ENCODE results near the gene CAMTA1.

DNA sequence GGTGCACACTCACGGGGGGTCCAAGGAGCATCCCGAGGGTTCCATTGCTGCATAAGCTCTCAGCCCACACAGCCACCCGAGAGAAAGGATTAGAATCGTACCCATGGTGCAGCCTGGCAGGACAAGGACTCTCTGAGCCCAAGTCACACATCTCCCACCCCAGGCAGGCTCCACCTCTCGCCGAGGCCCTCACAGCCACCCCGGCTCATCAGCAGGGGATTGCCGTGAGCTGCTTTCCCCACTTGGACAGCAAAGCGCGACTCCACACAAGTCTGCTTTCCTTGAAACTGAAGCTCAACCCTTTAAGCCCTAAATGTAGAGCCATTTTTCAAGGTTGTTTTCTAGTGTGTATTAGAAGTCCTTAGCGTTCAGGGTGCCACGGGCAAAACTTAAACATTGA, 679.5 kb downstream of the CAMTA1 start:
- TF ChIP-seq, protein P1, sequence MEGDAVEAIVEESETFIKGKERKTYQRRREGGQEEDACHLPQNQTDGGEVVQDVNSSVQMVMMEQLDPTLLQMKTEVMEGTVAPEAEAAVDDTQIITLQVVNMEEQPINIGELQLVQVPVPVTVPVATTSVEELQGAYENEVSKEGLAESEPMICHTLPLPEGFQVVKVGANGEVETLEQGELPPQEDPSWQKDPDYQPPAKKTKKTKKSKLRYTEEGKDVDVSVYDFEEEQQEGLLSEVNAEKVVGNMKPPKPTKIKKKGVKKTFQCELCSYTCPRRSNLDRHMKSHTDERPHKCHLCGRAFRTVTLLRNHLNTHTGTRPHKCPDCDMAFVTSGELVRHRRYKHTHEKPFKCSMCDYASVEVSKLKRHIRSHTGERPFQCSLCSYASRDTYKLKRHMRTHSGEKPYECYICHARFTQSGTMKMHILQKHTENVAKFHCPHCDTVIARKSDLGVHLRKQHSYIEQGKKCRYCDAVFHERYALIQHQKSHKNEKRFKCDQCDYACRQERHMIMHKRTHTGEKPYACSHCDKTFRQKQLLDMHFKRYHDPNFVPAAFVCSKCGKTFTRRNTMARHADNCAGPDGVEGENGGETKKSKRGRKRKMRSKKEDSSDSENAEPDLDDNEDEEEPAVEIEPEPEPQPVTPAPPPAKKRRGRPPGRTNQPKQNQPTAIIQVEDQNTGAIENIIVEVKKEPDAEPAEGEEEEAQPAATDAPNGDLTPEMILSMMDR (conservative IDR thresholded peaks at IDR 0.05; ENCODE audit: low read depth, low read length): no peak
- no peak for TF ChIP-seq EZH2 (IDR thresholded peaks at IDR 0.05; ENCODE audit: borderline replicate concordance, low read depth, low read length, poor library complexity, severe bottlenecking)

Measured in A673 (cell line).